Left ventricle myocardium inferior (tissue), 1 donor: ENCODE measurements around the gene TEX14. TPM values are rescaled to one million over a fixed set of nuclear protein-coding genes. Genes with fewer than 3 reads are reported as not detected.
A peak's percentile ranks its signal among the peaks of the same experiment; 100 is the strongest.

Source experiments
- DNase-seq: peaks from one replicate; pipeline ENCODE4 v3.0.0-alpha.2; 2020
- H3K27ac ChIP-seq: fragments of 200-600 bp; replicated peaks from 2 replicates; pipeline ENCODE4 v1.8.0; 2021
- H3K27me3 ChIP-seq: fragments of 200-600 bp; 2 replicates; pipeline ENCODE4 v1.8.0; 2021; ENCODE audit warnings: low read depth
- H3K36me3 ChIP-seq: fragments of 200-600 bp; 2 replicates; pipeline ENCODE4 v1.8.0; 2021
- H3K4me1 ChIP-seq: fragments of 200-600 bp; 2 replicates; pipeline ENCODE4 v1.8.0; 2021
- H3K4me3 ChIP-seq: fragments of 200-600 bp; 2 replicates; pipeline ENCODE4 v1.8.0; 2021; ENCODE audit warnings: mild to moderate bottlenecking, moderate library complexity
- H3K9me3 ChIP-seq: fragments of 200-600 bp; replicated peaks from 2 replicates; pipeline ENCODE4 v1.8.0; 2021
- intact Hi-C: fragments of 100-400 bp; cut with micrococcal nuclease; formaldehyde crosslinking; loops from one replicate; pipeline ENCODE4 v1.11.0; 2022
- long read RNA-seq: library from polyadenylated mRNA; unstranded; transcript quantifications from one replicate; pipeline ENCODE4 v2.0.0, GENCODE V29; 2021
- total RNA-seq: library from RNA; stranded (reverse); fragmentation: NEBNext Ultra II Directional; extraction: Animal tissue kit (Norgen Biotek cat#: 25700); gene quantifications from one replicate; pipeline ENCODE4 v1.2.1, GENCODE V29; 2021
- TF ChIP-seq, protein P1 (sequence below): fragments of 200-600 bp; IDR thresholded peaks from 2 replicates; pipeline ENCODE4 v1.8.0; 2021; ENCODE audit warnings: antibody characterized with exemption, mild to moderate bottlenecking, borderline replicate concordance
- donor health status: DM: no; HTN: yes; CAD: no; lungs with severe emphysema.

The TEX14 gene, protein sequence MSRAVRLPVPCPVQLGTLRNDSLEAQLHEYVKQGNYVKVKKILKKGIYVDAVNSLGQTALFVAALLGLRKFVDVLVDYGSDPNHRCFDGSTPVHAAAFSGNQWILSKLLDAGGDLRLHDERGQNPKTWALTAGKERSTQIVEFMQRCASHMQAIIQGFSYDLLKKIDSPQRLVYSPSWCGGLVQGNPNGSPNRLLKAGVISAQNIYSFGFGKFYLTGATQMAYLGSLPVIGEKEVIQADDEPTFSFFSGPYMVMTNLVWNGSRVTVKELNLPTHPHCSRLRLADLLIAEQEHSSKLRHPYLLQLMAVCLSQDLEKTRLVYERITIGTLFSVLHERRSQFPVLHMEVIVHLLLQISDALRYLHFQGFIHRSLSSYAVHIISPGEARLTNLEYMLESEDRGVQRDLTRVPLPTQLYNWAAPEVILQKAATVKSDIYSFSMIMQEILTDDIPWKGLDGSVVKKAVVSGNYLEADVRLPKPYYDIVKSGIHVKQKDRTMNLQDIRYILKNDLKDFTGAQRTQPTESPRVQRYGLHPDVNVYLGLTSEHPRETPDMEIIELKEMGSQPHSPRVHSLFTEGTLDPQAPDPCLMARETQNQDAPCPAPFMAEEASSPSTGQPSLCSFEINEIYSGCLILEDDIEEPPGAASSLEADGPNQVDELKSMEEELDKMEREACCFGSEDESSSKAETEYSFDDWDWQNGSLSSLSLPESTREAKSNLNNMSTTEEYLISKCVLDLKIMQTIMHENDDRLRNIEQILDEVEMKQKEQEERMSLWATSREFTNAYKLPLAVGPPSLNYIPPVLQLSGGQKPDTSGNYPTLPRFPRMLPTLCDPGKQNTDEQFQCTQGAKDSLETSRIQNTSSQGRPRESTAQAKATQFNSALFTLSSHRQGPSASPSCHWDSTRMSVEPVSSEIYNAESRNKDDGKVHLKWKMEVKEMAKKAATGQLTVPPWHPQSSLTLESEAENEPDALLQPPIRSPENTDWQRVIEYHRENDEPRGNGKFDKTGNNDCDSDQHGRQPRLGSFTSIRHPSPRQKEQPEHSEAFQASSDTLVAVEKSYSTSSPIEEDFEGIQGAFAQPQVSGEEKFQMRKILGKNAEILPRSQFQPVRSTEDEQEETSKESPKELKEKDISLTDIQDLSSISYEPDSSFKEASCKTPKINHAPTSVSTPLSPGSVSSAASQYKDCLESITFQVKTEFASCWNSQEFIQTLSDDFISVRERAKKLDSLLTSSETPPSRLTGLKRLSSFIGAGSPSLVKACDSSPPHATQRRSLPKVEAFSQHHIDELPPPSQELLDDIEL (N-terminal part only)
- 0.19 TPM for total RNA-seq
- long read RNA-seq: 0 reads

DNA sequence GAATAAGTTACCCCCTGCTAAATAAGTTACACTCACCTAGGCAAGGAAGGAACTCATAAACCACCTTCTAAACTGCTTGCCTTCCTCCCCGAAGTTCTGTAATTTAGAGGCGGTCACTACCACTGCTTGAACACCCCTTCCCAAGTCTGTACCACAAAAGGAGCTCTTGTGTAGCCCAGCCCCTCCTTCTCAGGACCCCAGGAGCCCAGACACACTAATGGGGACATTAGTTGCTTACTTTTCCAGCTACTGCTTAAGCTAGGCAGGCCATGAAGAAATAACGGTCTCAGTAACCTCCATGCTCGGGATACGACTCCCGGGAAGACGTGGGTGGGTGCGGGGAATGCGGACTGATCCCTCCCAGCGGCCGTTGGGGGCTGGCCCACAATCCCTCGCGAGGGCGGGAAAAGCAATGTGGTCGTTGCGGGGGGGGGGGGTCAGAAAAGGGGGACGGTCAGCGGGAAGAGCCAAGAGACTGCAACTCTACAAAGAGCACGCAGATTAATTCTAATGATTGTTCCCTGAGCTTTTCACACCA lies at the start of gene TEX14:
TSS of gene TEX14 (minus strand) at position 345 of the 538 bp plus-strand sequence. CDS start 40,044 bp downstream, outside the sequence.
- Histone ChIP-seq H3K36me3 (peaks cover 18% of the 10 kb centered on the region), H3K27me3 (no peaks in the 10 kb centered on the region), H3K4me3 (peak within 1 kb of the TSS; percentile 82), H3K27ac (peak within 1 kb of the TSS; percentile 86), H3K4me1 (peaks cover 23% of the 10 kb centered on the region), H3K9me3 (no peaks in the 10 kb centered on the region)
- DNase-seq: peak; percentile 19
- intact Hi-C loops: no loop called here
- TF ChIP-seq, protein P1, sequence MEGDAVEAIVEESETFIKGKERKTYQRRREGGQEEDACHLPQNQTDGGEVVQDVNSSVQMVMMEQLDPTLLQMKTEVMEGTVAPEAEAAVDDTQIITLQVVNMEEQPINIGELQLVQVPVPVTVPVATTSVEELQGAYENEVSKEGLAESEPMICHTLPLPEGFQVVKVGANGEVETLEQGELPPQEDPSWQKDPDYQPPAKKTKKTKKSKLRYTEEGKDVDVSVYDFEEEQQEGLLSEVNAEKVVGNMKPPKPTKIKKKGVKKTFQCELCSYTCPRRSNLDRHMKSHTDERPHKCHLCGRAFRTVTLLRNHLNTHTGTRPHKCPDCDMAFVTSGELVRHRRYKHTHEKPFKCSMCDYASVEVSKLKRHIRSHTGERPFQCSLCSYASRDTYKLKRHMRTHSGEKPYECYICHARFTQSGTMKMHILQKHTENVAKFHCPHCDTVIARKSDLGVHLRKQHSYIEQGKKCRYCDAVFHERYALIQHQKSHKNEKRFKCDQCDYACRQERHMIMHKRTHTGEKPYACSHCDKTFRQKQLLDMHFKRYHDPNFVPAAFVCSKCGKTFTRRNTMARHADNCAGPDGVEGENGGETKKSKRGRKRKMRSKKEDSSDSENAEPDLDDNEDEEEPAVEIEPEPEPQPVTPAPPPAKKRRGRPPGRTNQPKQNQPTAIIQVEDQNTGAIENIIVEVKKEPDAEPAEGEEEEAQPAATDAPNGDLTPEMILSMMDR: no peak

DNA sequence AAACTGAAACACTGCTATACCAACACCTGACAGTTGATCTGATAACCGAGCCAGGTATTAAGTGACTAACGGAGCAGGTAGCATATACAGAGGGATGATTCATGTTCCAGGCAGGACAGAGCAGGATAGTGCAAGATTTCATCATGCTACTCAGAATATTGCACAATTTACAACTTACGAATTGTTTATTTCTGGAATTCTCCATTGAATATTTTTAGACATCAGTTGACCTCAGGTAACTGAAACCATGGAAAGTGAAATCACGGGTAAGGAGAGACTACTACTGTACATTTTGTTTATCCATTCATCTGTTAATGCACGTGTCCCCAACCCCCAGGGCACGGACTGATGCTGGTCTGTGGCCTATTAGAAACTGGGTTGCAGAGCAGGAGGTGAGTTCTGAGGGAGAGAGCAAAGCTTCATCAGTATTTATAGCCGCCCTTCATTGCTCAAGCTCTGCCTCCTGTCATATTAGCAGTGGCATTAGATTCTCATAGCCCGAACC lies 49.3 kb upstream of the TEX14 start:
- TF ChIP-seq, protein P1: no peak
- intact Hi-C loops: no loop called here

DNA sequence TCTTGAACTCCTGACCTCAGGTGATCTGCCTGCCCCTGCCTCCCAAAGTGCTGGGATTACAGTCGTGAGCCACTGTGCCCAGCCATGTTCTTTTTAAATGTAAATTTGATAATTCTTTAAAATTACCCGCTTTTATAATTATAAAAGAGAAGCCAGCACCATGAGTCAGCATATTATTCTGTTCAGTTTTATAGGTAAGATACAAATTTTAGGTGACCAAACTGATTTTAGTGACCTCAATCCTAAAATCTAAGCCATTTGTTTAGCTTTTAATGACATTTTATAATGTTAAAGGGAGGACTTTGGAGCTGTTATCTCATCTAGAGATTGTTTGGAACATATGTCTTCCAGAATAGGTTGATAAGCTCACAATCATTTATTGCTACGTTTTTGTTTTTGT lies 43.0 kb upstream of the TEX14 start:
- no peaks in the 10 kb centered on the region for H3K27me3 ChIP-seq
- intact Hi-C loops: no loop called here
- H3K4me1 ChIP-seq: no peaks in the 10 kb centered on the region
- no peak overlapping the region for H3K27ac ChIP-seq
- no peak for DNase-seq
- TF ChIP-seq, protein P1: no peak
- H3K36me3 ChIP-seq: peaks cover 17% of the 10 kb centered on the region
- no peaks in the 10 kb centered on the region for H3K9me3 ChIP-seq
- no peak overlapping the region for H3K4me3 ChIP-seq

More for the DNA sequence above, 49.3 kb upstream of the TEX14 start:
- no peak for DNase-seq
- no peak overlapping the region for H3K4me3 ChIP-seq
- no peaks in the 10 kb centered on the region for H3K27me3 ChIP-seq
- no peak overlapping the region for H3K27ac ChIP-seq
- H3K4me1 ChIP-seq: no peaks in the 10 kb centered on the region
- no peaks in the 10 kb centered on the region for H3K9me3 ChIP-seq
- no peaks in the 10 kb centered on the region for H3K36me3 ChIP-seq

DNA sequence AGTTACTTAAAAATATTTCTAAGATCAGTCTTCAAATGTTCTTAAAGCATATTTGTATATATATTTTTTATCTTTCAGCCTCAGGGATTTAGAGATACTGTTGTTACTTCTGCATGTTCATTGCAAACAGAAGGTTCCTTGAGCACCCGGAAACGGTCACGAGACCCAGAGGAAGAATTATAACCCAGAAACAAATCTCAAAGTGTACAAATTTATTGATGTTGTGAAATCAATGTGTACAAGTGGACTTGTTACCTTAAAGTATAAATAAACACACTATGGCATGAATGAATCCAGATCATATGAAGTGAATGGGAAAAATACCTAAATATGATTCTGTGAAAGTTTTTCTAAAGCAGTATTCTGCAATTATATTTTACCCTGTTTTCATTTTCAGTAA lies 42.2 kb upstream of the TEX14 start:
- Histone ChIP-seq H3K4me3 (no peak overlapping the region), H3K27me3 (no peaks in the 10 kb centered on the region), H3K27ac (no peak overlapping the region), H3K36me3 (peaks cover 17% of the 10 kb centered on the region), H3K9me3 (no peaks in the 10 kb centered on the region), H3K4me1 (no peaks in the 10 kb centered on the region)
- TF ChIP-seq, protein P1: no peak
- DNase-seq: no peak
- intact Hi-C loops: no loop called here

DNA sequence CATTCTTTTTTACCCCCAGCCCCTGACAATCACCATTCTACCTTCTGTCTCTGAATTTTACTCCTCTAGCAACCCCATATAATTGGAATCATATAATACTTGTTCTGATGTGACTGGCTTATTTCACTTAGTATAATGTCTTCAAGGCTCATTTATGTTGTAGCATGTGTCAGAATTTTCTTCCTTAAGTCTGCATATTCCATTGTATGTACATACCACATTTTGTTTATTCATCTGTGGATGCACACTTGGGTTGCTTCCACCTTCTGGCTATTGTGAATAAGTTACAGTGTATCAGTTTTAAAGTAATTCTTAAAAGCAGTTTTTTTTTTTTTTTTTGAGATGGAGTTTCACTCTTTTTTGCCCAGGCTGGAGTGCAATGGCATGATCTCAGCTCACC lies 39.1 kb upstream of the TEX14 start:
- Histone ChIP-seq H3K9me3 (no peaks in the 10 kb centered on the region), H3K27me3 (no peaks in the 10 kb centered on the region), H3K4me3 (no peak overlapping the region), H3K4me1 (no peaks in the 10 kb centered on the region), H3K36me3 (peaks cover 17% of the 10 kb centered on the region), H3K27ac (no peak overlapping the region)
- intact Hi-C loops: no loop called here
- TF ChIP-seq, protein P1: no peak
- DNase-seq: no peak
